PC-9 (cell line): ENCODE measurements around the gene SORBS2. TPM values are rescaled to one million over a fixed set of nuclear protein-coding genes. Genes with fewer than 3 reads are reported as not detected.
"Not testable (repeated sequence)": the region's sequence is repeated elsewhere in the genome, so short reads cannot be mapped to it uniquely, and the experiment has no call there.

Source experiments
- Bru-seq: library from RNA; stranded (reverse); fragments of 400-500 nt; gene quantifications from one replicate; lab custom pipeline; 2021; lab: Mats Ljungman, UMichigan
- BruChase-seq, 2 experiments: library from RNA; stranded (reverse); fragments of 400-500 nt; gene quantifications; one replicate each; lab custom pipeline; 2021; lab: Mats Ljungman, UMichigan
- BruUV-seq: library from RNA; stranded (reverse); fragments of 400-500 nt; replicated peaks from 2 replicates; lab custom pipeline; 2021; lab: Mats Ljungman, UMichigan
- CTCF ChIA-PET: fragments of 300-600 bp; sonication (Branson Sonifier 250); formaldehyde crosslinking; loops from one replicate; lab custom pipeline; 2022; ENCODE audit warnings: antibody characterized with exemption; lab: Charles Lee
- POLR2A ChIA-PET: fragments of 300-600 bp; sonication (Branson Sonifier 250); formaldehyde crosslinking; loops from one replicate; lab custom pipeline; 2022; ENCODE audit warnings: antibody characterized with exemption; ENCODE audit not compliant: unreplicated experiment; lab: Charles Lee
- DNase-seq, 2 experiments: peaks; one replicate each; pipeline versions ENCODE4 v3.0.0 to v3.0.0-alpha.2; 2015 to 2022; ENCODE audit warnings: mixed read lengths in 1 of 2
- H2AFZ ChIP-seq: fragments of 200-600 bp; sonication (generic); 2 replicates; pipeline ENCODE4 v1.8.1; 2017; ENCODE audit warnings: antibody characterized with exemption
- H3F3A ChIP-seq: fragments of 200-600 bp; sonication (generic); 2 replicates; pipeline ENCODE4 v1.8.1; 2017; ENCODE audit warnings: antibody characterized with exemption, mild to moderate bottlenecking, low read depth; ENCODE audit not compliant: insufficient read depth
- H3K27ac ChIP-seq: fragments of 200-600 bp; sonication (generic); 2 replicates; pipeline ENCODE4 v1.6.1; 2016; ENCODE audit warnings: mixed run types
- H3K27me3 ChIP-seq: fragments of 200-600 bp; sonication (generic); 2 replicates; pipeline ENCODE4 v1.6.1; 2016; ENCODE audit warnings: low read depth, mixed run types; ENCODE audit not compliant: insufficient read depth
- H3K36me3 ChIP-seq: fragments of 200-600 bp; sonication (generic); 2 replicates; pipeline ENCODE4 v1.6.1; 2016; ENCODE audit warnings: low read depth, mixed run types
- H3K4me1 ChIP-seq: fragments of 200-600 bp; sonication (generic); replicated peaks from 2 replicates; pipeline ENCODE4 v1.6.1; 2016; ENCODE audit warnings: mixed run types; ENCODE audit not compliant: insufficient read depth
- H3K4me2 ChIP-seq: fragments of 200-600 bp; sonication (generic); 2 replicates; pipeline ENCODE4 v1.6.1; 2017; ENCODE audit warnings: mixed run types
- H3K4me3 ChIP-seq: fragments of 200-600 bp; sonication (generic); 2 replicates; pipeline ENCODE4 v1.6.1; 2016; ENCODE audit warnings: mixed run types
- H3K79me2 ChIP-seq: fragments of 200-600 bp; sonication (generic); 2 replicates; pipeline ENCODE4 v1.6.1; 2017; ENCODE audit warnings: low read depth, mixed run types
- H3K9me2 ChIP-seq: fragments of 200-600 bp; sonication (generic); 2 replicates; pipeline ENCODE4 v1.8.1; 2017; ENCODE audit warnings: mild to moderate bottlenecking; ENCODE audit not compliant: insufficient read depth
- H3K9me3 ChIP-seq: fragments of 200-600 bp; sonication (generic); 2 replicates; pipeline ENCODE4 v1.8.1; 2016; ENCODE audit warnings: low read depth; ENCODE audit not compliant: insufficient read depth
- H4K20me1 ChIP-seq: fragments of 200-600 bp; sonication (generic); 2 replicates; pipeline ENCODE4 v1.8.1; 2017; ENCODE audit not compliant: insufficient read depth
- CTCF ChIP-seq: fragments of 200-600 bp; sonication (generic); conservative IDR thresholded peaks from 2 replicates; pipeline ENCODE4 v1.6.1; 2017; ENCODE audit warnings: mixed run types, antibody characterized with exemption, mild to moderate bottlenecking, moderate library complexity
- EZH2 ChIP-seq: fragments of 200-600 bp; sonication (generic); IDR thresholded peaks from 2 replicates; pipeline ENCODE4 v1.8.0; 2017; ENCODE audit warnings: antibody characterized with exemption, low read depth
- intact Hi-C: fragments of 100-400 bp; cut with micrococcal nuclease; formaldehyde crosslinking; loops from one replicate; pipeline ENCODE4 v1.10.0; 2022; ENCODE audit not compliant: unreplicated experiment
- long read RNA-seq: library from polyadenylated mRNA; stranded (forward); transcript quantifications from one replicate; pipeline ENCODE4 v2.0.0, GENCODE V29; 2022
- total RNA-seq: library from RNA; stranded (reverse); gene quantifications from 2 replicates; pipeline ENCODE4 v1.2.3, GENCODE V29; 2021

Gene SORBS2
- total RNA-seq, result 15.7 and 16.4 TPM in 2 replicates
- Bru-seq, nascent RNA, result percentile 48 among the genes with signal in this experiment
- percentile 49 among the genes with signal in this experiment for BruChase-seq, experiment 1, labeled RNA remaining after a 2-hour chase
- BruChase-seq, experiment 2, labeled RNA remaining after a 6-hour chase, result percentile 32 among the genes with signal in this experiment
- long read RNA-seq, full-length matches to known transcripts, result 1 of 16 reads
- long read RNA-seq, partial matches to known transcripts, result 3 of 16 reads
- long read RNA-seq, other reads (novel, unspliced or antisense), result 12 of 16 reads

GRCh38 chr4:185811509-185812364 is at the start of gene SORBS2:
SORBS2 (minus strand) TSS chr4:185812194; CDS start chr4:185690571, 121,623 bp downstream.
- CTCF ChIA-PET, result no interaction called here
- H3K27ac ChIP-seq, result peak within 1 kb of the TSS; percentile 57; the same call in 1 of the 2 replicates

GRCh38 chr4:185859111-185859510 is 47.1 kb upstream of the SORBS2 start:
- Histone ChIP-seq H3K27me3 (no peaks in the 10 kb centered on the region), H3K79me2 (no peaks in the 10 kb centered on the region), H4K20me1 (no peaks in the 10 kb centered on the region; the same call in 1 of the 2 replicates), H3F3A (no peaks in the 10 kb centered on the region), H3K27ac (no peak overlapping the region), H3K36me3 (no peaks in the 10 kb centered on the region), H3K4me3 (no peak overlapping the region), H2AFZ (no peak overlapping the region), H3K4me2 (no peak overlapping the region), H3K9me3 (peaks cover 10% of the 10 kb centered on the region; the same call in 1 of the 2 replicates), H3K4me1 (0 out of 2 replicates have a peak, but pooled peaks cover 4% of the 10 kb centered on the region), H3K9me2 (no peaks in the 10 kb centered on the region)
- BruUV-seq, result no TSS peak
- POLR2A ChIA-PET, result no interaction called here
- DNase-seq, result no peak
- CTCF ChIA-PET, result no interaction called here
- intact Hi-C loops, result no loop called here
- TF ChIP-seq CTCF, result no peak
- TF ChIP-seq EZH2, result no peak

More at GRCh38 chr4:185811509-185812364, at the start of gene SORBS2:
- H3K9me3 ChIP-seq, result no peaks in the 10 kb centered on the region
- intact Hi-C loops, result no loop called here
- H3K27me3 ChIP-seq, result no peaks in the 10 kb centered on the region
- no peaks in the 10 kb centered on the region for H4K20me1 ChIP-seq
- peak; percentile 50 to 51 for DNase-seq
- H2AFZ ChIP-seq, result peak within 1 kb of the TSS; percentile 75
- no peaks in the 10 kb centered on the region for H3K79me2 ChIP-seq
- TF ChIP-seq EZH2 (no peak), CTCF (no peak)
- no peaks in the 10 kb centered on the region for H3K36me3 ChIP-seq
- peak within 1 kb of the TSS; percentile 55 for H3K4me3 ChIP-seq
- POLR2A ChIA-PET, result interaction anchor here (0.5 to 1.1 kb wide), 5 partner anchors 27 to 415 kb away, joined by 3 to 6 read pairs (median 4); partner anchors contain the start of gene ANKRD37
- H3K4me1 ChIP-seq, result peaks cover 5% of the 10 kb centered on the region; the same call in 1 of the 2 replicates
- H3K4me2 ChIP-seq, result peak within 1 kb of the TSS; percentile 73
- H3K9me2 ChIP-seq, result no peaks in the 10 kb centered on the region
- no TSS peak for BruUV-seq
- H3F3A ChIP-seq, result no peaks in the 10 kb centered on the region

- H3K27ac ChIP-seq, BruUV-seq, POLR2A ChIA-PET, H3K79me2 ChIP-seq, H3F3A ChIP-seq, H3K4me2 ChIP-seq, H3K9me2 ChIP-seq, intact Hi-C loops, H3K36me3 ChIP-seq, H2AFZ ChIP-seq, H3K4me1 ChIP-seq, CTCF ChIA-PET, H4K20me1 ChIP-seq, H3K27me3 ChIP-seq, H3K4me3 ChIP-seq: not testable (repeated sequence)
- peaks cover 10% of the 10 kb centered on the region; the same call in 1 of the 2 replicates for H3K9me3 ChIP-seq
- peak in 1 of 2 experiments; percentile 42 for DNase-seq
Measured at GRCh38 chr4:185857561-185857960, 45.6 kb upstream of the SORBS2 start.
